SK-N-SH treated with all-trans-retinoic acid at 6 μM for 48 hours (cell line): ENCODE measurements around the gene UTF1.

Experiments
- ATAC-seq: fragments of 200-7000 bp; cut with Tn5 transposase; 3 replicates; pipeline ENCODE4 v1.9.1; 2020; ENCODE audit warnings: mild to moderate bottlenecking, moderate library complexity
- ARNTL ChIP-seq: fragments of 450-650 bp; formaldehyde crosslinking; IDR thresholded peaks from 2 replicates; pipeline ENCODE4 v1.5.0; 2020; ENCODE audit warnings: low read depth, mild to moderate bottlenecking, moderate library complexity, borderline replicate concordance
- BACH2 ChIP-seq: fragments of 250-450 bp; sonication (Bioruptor Pico); IDR thresholded peaks from 2 replicates; pipeline ENCODE4 v1.9.0; 2021; ENCODE audit warnings: mild to moderate bottlenecking, borderline replicate concordance
- CSDC2 ChIP-seq: fragments of 250-450 bp; sonication (Bioruptor Pico); IDR thresholded peaks from 2 replicates; pipeline ENCODE4 v1.5.0; 2020; ENCODE audit warnings: mild to moderate bottlenecking, moderate library complexity
- ESRRG ChIP-seq: fragments of 250-450 bp; sonication (Bioruptor Pico); IDR thresholded peaks from 2 replicates; pipeline ENCODE4 v1.6.1; 2021; ENCODE audit warnings: mild to moderate bottlenecking
- ISL1 ChIP-seq: fragments of 250-450 bp; sonication (Bioruptor Pico); IDR thresholded peaks from 2 replicates; pipeline ENCODE4 v2.1.2; 2022; ENCODE audit warnings: mild to moderate bottlenecking, moderate library complexity
- OSR1 ChIP-seq: fragments of 250-450 bp; sonication (Bioruptor Pico); IDR thresholded peaks from 2 replicates; pipeline ENCODE4 v1.8.0; 2022; ENCODE audit warnings: moderate library complexity, mild to moderate bottlenecking, inconsistent platforms
- PPARA ChIP-seq: fragments of 250-450 bp; sonication (Bioruptor Pico); IDR thresholded peaks from 2 replicates; pipeline ENCODE4 v1.5.0; 2020; ENCODE audit warnings: mild to moderate bottlenecking, borderline replicate concordance
- RARB ChIP-seq: fragments of 250-450 bp; sonication (Bioruptor Pico); IDR thresholded peaks from 2 replicates; pipeline ENCODE4 v1.8.0; 2021; ENCODE audit warnings: mild to moderate bottlenecking, moderate library complexity
- SNAI2 ChIP-seq: fragments of 250-450 bp; sonication (Bioruptor Pico); IDR thresholded peaks from 2 replicates; pipeline ENCODE4 v1.5.0; 2020; ENCODE audit warnings: mild to moderate bottlenecking, moderate library complexity
- TCF4 ChIP-seq: fragments of 250-450 bp; sonication (Bioruptor Pico); IDR thresholded peaks from 2 replicates; pipeline ENCODE4 v1.8.0; 2021; ENCODE audit warnings: mild to moderate bottlenecking, moderate library complexity, borderline replicate concordance
- TOX ChIP-seq: fragments of 250-450 bp; sonication (Bioruptor Pico); IDR thresholded peaks from 2 replicates; pipeline ENCODE4 v1.8.0; 2021; ENCODE audit warnings: mild to moderate bottlenecking, moderate library complexity, borderline replicate concordance
- ZC3H10 ChIP-seq: fragments of 250-450 bp; sonication (Bioruptor Pico); IDR thresholded peaks from 2 replicates; pipeline ENCODE4 v1.5.1; 2021; ENCODE audit warnings: mild to moderate bottlenecking, moderate library complexity
- ZFP3 ChIP-seq: fragments of 250-450 bp; sonication (Bioruptor Pico); IDR thresholded peaks from 2 replicates; pipeline ENCODE4 v1.5.0; 2020; ENCODE audit warnings: mild to moderate bottlenecking, moderate library complexity
- ZFP30 ChIP-seq: fragments of 450-650 bp; formaldehyde crosslinking; IDR thresholded peaks from 2 replicates; pipeline ENCODE4 v1.5.0; 2022; ENCODE audit warnings: mild to moderate bottlenecking, moderate library complexity
- ZNF565 ChIP-seq: fragments of 450-650 bp; formaldehyde crosslinking; conservative IDR thresholded peaks from 2 replicates; pipeline ENCODE4 v1.5.0; 2020; ENCODE audit warnings: low read depth, mild to moderate bottlenecking, moderate library complexity
- ZNF8 ChIP-seq: fragments of 450-650 bp; formaldehyde crosslinking; IDR thresholded peaks from 2 replicates; pipeline ENCODE4 v1.5.0; 2020; ENCODE audit warnings: mild to moderate bottlenecking, moderate library complexity
- TF ChIP-seq, protein P1 (sequence below): fragments of 250-450 bp; sonication (Bioruptor Pico); IDR thresholded peaks from 2 replicates; pipeline ENCODE4 v1.8.0; 2021; ENCODE audit warnings: low read depth, mild to moderate bottlenecking, moderate library complexity, borderline replicate concordance
- TF ChIP-seq, protein P2 (sequence below): fragments of 250-450 bp; sonication (Bioruptor Pico); IDR thresholded peaks from 2 replicates; pipeline ENCODE4 v1.5.1; 2020; ENCODE audit warnings: low read depth, mild to moderate bottlenecking, moderate library complexity
- TF ChIP-seq, protein P3 (sequence below): fragments of 250-450 bp; sonication (Bioruptor Pico); IDR thresholded peaks from 2 replicates; pipeline ENCODE4 v1.8.0; 2020; ENCODE audit warnings: mild to moderate bottlenecking, moderate library complexity, borderline replicate concordance
- TF ChIP-seq, protein P4 (sequence below): fragments of 250-450 bp; sonication (Bioruptor Pico); IDR thresholded peaks from 2 replicates; pipeline ENCODE4 v1.5.1; 2021; ENCODE audit warnings: mild to moderate bottlenecking, moderate library complexity
- TF ChIP-seq, protein P5 (sequence below): fragments of 250-450 bp; sonication (Bioruptor Pico); IDR thresholded peaks from 2 replicates; pipeline ENCODE4 v1.5.0; 2020; ENCODE audit warnings: mild to moderate bottlenecking, moderate library complexity

UTF1 gene

DNA sequence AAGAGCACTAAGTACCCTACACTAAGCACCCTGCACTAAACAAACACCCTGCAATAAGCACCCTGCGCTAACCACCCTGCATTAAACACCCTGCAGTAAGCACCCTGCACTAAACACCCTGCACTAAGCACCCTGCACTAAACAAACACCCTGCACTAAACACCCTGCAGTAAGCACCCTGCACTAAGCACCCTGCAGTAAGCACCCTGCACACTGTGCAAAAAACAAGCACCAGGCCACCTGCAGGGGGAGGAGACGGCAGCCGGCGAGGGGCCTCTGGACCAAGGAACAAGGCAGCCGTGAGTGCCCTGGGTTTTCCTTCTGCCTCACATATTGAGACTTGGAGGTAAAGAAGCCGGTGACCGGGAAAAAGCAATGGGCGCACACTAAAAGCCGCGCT is 39.8 kb upstream of the UTF1 start:
- TF ChIP-seq ZC3H10 (CRISPR knock-in tag) (no peak), ZFP3 (no peak), RARB (CRISPR knock-in tag) (no peak), OSR1 (CRISPR knock-in tag) (no peak), ZNF565 (CRISPR knock-in tag) (no peak), ZNF8 (no peak), ARNTL (CRISPR knock-in tag) (no peak)
- TF ChIP-seq, protein P1, sequence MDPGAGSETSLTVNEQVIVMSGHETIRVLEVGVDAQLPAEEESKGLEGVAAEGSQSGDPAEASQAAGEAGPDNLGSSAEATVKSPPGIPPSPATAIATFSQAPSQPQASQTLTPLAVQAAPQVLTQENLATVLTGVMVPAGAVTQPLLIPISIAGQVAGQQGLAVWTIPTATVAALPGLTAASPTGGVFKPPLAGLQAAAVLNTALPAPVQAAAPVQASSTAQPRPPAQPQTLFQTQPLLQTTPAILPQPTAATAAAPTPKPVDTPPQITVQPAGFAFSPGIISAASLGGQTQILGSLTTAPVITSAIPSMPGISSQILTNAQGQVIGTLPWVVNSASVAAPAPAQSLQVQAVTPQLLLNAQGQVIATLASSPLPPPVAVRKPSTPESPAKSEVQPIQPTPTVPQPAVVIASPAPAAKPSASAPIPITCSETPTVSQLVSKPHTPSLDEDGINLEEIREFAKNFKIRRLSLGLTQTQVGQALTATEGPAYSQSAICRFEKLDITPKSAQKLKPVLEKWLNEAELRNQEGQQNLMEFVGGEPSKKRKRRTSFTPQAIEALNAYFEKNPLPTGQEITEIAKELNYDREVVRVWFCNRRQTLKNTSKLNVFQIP (CRISPR knock-in tag) = no peak
- TF ChIP-seq, protein P2, sequence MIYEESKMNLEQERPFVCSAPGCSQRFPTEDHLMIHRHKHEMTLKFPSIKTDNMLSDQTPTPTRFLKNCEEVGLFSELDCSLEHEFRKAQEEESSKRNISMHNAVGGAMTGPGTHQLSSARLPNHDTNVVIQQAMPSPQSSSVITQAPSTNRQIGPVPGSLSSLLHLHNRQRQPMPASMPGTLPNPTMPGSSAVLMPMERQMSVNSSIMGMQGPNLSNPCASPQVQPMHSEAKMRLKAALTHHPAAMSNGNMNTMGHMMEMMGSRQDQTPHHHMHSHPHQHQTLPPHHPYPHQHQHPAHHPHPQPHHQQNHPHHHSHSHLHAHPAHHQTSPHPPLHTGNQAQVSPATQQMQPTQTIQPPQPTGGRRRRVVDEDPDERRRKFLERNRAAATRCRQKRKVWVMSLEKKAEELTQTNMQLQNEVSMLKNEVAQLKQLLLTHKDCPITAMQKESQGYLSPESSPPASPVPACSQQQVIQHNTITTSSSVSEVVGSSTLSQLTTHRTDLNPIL = no peak
- TF ChIP-seq, protein P3, sequence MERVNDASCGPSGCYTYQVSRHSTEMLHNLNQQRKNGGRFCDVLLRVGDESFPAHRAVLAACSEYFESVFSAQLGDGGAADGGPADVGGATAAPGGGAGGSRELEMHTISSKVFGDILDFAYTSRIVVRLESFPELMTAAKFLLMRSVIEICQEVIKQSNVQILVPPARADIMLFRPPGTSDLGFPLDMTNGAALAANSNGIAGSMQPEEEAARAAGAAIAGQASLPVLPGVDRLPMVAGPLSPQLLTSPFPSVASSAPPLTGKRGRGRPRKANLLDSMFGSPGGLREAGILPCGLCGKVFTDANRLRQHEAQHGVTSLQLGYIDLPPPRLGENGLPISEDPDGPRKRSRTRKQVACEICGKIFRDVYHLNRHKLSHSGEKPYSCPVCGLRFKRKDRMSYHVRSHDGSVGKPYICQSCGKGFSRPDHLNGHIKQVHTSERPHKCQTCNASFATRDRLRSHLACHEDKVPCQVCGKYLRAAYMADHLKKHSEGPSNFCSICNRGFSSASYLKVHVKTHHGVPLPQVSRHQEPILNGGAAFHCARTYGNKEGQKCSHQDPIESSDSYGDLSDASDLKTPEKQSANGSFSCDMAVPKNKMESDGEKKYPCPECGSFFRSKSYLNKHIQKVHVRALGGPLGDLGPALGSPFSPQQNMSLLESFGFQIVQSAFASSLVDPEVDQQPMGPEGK (CRISPR knock-in tag) = no peak
- TF ChIP-seq, protein P4, sequence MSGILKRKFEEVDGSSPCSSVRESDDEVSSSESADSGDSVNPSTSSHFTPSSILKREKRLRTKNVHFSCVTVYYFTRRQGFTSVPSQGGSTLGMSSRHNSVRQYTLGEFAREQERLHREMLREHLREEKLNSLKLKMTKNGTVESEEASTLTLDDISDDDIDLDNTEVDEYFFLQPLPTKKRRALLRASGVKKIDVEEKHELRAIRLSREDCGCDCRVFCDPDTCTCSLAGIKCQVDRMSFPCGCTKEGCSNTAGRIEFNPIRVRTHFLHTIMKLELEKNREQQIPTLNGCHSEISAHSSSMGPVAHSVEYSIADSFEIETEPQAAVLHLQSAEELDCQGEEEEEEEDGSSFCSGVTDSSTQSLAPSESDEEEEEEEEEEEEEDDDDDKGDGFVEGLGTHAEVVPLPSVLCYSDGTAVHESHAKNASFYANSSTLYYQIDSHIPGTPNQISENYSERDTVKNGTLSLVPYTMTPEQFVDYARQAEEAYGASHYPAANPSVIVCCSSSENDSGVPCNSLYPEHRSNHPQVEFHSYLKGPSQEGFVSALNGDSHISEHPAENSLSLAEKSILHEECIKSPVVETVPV (CRISPR knock-in tag) = no peak
- no peak for ATAC-seq

DNA sequence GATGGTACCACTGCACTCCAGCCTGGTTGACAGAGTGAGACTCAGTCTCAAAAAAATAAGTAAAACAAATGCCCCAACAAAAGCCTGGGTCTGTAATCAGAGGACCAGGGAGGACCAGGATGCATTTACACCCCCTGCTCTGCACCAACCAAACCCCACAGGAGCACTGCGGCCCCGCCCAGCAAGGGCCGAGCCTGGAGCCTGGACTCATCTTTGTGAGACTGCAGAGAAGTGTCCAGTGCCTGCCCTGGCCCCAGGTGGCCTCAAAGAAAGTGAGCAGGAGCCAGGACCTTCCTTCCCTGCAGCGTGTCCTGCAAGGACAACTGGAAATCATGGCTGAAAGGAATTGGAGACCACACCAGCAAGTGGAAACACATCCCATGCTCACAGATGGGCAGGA is 38.4 kb upstream of the UTF1 start:
- ATAC-seq = no peak
- TF ChIP-seq CSDC2 (CRISPR knock-in tag) (no peak), TCF4 (CRISPR knock-in tag) (no peak), ZNF8 (no peak), BACH2 (CRISPR knock-in tag) (no peak), ISL1 (CRISPR knock-in tag) (no peak), ZFP3 (no peak)
- TF ChIP-seq, protein P2 = no peak

DNA sequence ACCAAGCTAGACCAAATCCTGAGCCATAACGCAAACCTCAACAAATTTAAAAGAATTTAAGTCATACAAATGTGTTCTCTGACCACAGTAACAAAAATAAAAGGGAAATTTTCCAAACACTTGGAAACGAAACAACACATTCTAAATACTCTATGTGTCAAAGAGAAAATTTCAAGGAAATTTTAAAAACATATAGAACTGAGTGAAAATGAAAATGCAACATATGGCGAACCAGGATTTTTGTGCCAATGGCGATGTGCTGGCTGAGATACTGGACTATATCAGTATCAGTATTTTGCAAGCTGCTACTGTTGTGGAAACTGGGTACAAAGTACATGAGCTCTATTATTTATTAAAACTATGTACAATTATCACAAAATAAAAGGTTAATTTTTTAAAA is 35.9 kb upstream of the UTF1 start:
- ATAC-seq = no peak
- TF ChIP-seq, protein P5, sequence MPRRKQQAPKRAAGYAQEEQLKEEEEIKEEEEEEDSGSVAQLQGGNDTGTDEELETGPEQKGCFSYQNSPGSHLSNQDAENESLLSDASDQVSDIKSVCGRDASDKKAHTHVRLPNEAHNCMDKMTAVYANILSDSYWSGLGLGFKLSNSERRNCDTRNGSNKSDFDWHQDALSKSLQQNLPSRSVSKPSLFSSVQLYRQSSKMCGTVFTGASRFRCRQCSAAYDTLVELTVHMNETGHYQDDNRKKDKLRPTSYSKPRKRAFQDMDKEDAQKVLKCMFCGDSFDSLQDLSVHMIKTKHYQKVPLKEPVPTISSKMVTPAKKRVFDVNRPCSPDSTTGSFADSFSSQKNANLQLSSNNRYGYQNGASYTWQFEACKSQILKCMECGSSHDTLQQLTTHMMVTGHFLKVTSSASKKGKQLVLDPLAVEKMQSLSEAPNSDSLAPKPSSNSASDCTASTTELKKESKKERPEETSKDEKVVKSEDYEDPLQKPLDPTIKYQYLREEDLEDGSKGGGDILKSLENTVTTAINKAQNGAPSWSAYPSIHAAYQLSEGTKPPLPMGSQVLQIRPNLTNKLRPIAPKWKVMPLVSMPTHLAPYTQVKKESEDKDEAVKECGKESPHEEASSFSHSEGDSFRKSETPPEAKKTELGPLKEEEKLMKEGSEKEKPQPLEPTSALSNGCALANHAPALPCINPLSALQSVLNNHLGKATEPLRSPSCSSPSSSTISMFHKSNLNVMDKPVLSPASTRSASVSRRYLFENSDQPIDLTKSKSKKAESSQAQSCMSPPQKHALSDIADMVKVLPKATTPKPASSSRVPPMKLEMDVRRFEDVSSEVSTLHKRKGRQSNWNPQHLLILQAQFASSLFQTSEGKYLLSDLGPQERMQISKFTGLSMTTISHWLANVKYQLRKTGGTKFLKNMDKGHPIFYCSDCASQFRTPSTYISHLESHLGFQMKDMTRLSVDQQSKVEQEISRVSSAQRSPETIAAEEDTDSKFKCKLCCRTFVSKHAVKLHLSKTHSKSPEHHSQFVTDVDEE (CRISPR knock-in tag) = no peak
- no peak for TF ChIP-seq ZNF565 (CRISPR knock-in tag)
- TF ChIP-seq, protein P3 (CRISPR knock-in tag) = no peak
- no peak for TF ChIP-seq SNAI2 (CRISPR knock-in tag)
- no peak for TF ChIP-seq ISL1 (CRISPR knock-in tag)
- no peak for TF ChIP-seq ZFP30 (CRISPR knock-in tag)
- no peak for TF ChIP-seq PPARA (CRISPR knock-in tag)
- TF ChIP-seq TOX (CRISPR knock-in tag) = no peak
- no peak for TF ChIP-seq OSR1 (CRISPR knock-in tag)
- TF ChIP-seq ESRRG (CRISPR knock-in tag) = no peak
- TF ChIP-seq, protein P1 (CRISPR knock-in tag) = no peak
